Mucosa of stomach (tissue), 1 donor: ENCODE data around the gene CALCOCO1.

Source experiments
- H3K27me3 ChIP-seq: one replicate; pipeline ENCODE4 v1.7.0; 2013; ENCODE audit warnings: mild to moderate bottlenecking, low read length; ENCODE audit not compliant: control insufficient read depth, insufficient read depth
- H3K36me3 ChIP-seq: one replicate; pipeline ENCODE4 v1.7.0; 2013; ENCODE audit warnings: low read length; ENCODE audit not compliant: control insufficient read depth, insufficient read depth
- H3K4me1 ChIP-seq: one replicate; pipeline ENCODE4 v1.7.0; 2013; ENCODE audit warnings: mild to moderate bottlenecking, low read length; ENCODE audit not compliant: control insufficient read depth, insufficient read depth
- H3K4me3 ChIP-seq: one replicate; pipeline ENCODE4 v1.7.0; 2013; ENCODE audit warnings: low read length
- H3K9ac ChIP-seq: one replicate; pipeline ENCODE4 v1.7.0; 2013; ENCODE audit warnings: mild to moderate bottlenecking, low read length, moderate library complexity
- H3K9me3 ChIP-seq: one replicate; pipeline ENCODE4 v1.7.0; 2013; ENCODE audit warnings: mild to moderate bottlenecking, low read length, moderate library complexity; ENCODE audit not compliant: control insufficient read depth
- donor health status: Pancreatic carcinoma.

The CALCOCO1 gene

DNA sequence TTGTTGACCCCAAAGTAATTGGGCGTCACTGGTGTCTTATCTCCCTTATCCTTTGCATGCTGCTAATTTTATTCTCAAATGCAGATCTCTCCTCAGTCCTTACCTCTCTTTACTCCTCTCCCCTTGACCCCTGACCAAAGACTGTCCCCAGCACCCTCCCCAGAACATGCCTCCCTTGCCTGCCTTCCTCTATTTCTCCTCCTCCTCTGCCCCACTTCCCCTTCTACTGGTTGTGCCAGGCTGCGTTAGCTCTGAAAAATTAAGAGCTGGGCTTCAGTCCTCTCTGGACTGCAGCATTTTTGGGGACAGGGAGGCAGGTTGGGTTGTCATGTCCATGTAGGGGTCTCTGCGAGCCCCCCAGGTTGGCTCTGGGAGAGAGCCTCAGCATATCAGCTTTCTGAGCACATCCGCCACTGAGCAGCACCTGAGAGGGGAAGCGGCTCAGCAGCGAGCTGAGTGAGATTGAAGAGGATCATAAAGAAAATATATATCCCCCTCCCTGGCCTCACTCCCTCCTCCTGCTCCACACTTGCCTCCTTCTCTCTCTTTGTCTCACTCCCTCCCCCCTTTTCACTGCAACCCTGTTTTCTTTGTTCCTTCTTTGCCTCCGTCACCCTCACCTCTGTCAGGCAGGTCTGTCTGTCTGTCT, 31.0 kb upstream of the CALCOCO1 start:
- H3K27me3 ChIP-seq: peaks cover 81% of the 10 kb centered on the region
- no peaks in the 10 kb centered on the region for H3K9me3 ChIP-seq

DNA sequence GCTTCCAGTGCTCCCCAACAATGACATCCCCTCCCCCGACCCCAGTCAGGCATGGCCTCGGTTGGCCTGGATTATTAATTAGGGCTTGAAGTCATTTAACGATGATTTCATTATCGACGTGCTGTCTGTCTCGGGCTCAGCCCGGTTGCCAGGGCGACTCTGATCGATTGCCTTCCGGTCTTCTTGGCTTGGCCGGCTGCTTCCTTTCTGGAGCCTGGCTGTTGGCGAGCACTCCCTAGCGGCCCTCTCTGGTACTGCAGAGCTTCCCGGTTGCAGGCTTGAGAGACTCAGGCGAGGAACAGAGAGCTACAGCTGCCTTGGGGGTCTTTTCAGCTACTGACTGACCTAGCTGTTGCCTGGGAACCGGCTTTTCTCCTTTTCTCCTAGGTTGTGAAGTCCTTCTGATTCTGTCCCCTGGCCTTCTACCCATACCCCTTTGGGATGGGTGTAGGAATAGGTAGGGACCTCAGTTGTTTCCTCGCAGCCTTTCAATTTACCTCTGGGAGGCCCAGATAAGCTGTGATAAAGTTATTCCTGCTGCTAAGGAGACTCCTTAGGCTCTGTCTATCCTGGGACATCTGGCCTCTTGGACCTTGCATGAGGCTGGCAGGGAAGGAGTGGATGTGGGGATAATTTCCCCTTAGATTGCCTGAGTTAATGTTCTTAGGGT, 30.0 kb upstream of the CALCOCO1 start:
- Histone ChIP-seq H3K36me3 (no peaks in the 10 kb centered on the region), H3K4me1 (peaks cover 8% of the 10 kb centered on the region), H3K9ac (no peak overlapping the region), H3K27me3 (peaks cover 89% of the 10 kb centered on the region), H3K9me3 (no peaks in the 10 kb centered on the region), H3K4me3 (no peak overlapping the region)

More for the DNA sequence above, 31.0 kb upstream of the CALCOCO1 start:
- peaks cover 8% of the 10 kb centered on the region for H3K4me1 ChIP-seq
- no peaks in the 10 kb centered on the region for H3K36me3 ChIP-seq
- no peak overlapping the region for H3K9ac ChIP-seq
- no peak overlapping the region for H3K4me3 ChIP-seq

DNA sequence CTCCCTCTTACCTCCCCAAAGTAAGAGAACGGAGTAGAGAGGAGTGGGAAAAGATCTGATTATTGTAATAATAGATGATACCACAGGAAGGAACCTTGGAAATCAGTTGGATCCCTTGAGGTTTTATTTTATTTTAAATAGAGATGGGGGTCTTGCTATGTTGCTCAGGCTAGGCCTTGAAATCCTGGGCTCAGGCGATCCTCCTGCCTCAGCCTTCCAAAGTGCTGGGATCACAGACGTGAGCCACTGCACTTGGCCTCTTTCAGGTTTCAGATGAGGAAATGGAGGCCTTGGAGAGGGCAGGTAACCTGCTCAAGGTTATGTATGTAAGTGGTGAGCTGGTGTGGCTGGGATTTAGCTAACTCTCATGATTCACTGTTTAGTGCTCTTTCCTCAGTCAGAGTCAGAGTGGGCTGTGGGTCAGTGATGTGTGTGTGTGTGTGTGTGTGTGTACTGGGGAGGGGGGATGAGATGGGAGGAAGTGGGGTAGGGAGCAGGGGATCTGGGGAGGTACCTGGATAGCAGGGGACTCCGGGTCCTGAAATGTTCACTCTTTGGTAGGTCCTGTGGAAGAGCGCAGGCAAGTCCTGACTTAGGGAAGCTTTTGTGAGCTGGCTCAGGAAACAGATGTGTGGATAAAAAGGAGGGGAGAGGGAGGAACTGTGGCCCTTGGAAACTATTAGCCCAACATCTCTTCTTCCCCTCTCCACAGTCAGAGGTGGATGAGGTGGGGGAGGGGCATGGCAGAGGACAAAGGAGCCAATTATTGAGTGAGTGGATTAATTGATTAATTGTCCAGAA, 29.2 kb upstream of the CALCOCO1 start:
- Histone ChIP-seq H3K4me3 (no peak overlapping the region), H3K9ac (no peak overlapping the region), H3K36me3 (no peaks in the 10 kb centered on the region), H3K27me3 (peaks cover 97% of the 10 kb centered on the region), H3K9me3 (no peaks in the 10 kb centered on the region), H3K4me1 (peaks cover 8% of the 10 kb centered on the region)

DNA sequence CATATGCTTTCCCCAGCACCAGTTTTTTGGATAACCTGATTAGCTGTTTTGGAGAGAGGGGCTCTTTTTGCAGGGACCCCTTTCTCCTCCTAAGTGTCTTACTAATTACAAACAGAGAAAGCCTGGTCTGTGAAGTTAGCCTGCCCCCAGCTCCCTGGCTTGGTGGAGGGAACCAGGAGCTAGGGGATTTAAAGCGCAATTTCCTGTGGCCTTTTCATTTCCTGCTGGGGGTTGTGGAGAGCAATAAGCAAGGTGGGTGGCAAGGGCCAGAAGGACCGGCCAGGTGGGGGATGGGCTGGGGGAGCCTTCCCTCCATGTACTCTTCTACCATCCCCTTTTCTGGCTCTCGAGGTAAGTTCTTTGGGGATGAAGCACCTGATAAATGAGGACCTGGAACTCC, 28.6 kb upstream of the CALCOCO1 start:
- peaks cover 98% of the 10 kb centered on the region for H3K27me3 ChIP-seq
- H3K4me1 ChIP-seq: peaks cover 8% of the 10 kb centered on the region
- H3K9ac ChIP-seq: no peak overlapping the region
- H3K9me3 ChIP-seq: no peaks in the 10 kb centered on the region
- no peak overlapping the region for H3K4me3 ChIP-seq
- H3K36me3 ChIP-seq: no peaks in the 10 kb centered on the region

DNA sequence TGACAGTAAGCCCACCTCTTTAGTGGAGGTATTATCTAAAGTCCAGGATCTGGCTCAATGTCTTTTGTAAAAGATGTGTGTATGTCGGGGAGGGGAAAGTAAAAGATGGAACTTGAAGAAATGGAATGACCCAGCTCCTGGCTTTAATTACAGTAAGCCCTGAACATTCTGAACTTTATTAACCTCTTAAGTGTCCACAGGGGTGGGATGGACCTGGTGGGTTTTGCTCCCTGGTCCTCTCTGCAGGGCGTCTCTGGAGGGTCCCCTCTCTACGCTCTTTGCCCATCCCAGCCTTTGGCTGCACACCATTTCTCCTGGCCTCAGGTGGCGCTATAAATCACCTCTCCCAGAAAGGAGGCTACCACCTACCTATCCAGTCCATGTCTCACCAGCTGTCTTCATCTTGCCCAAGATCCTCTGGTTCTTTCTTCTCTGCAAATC, 28.2 kb upstream of the CALCOCO1 start:
- peaks cover 8% of the 10 kb centered on the region for H3K4me1 ChIP-seq
- peaks cover 98% of the 10 kb centered on the region for H3K27me3 ChIP-seq
- H3K36me3 ChIP-seq: no peaks in the 10 kb centered on the region
- no peak overlapping the region for H3K9ac ChIP-seq
- H3K4me3 ChIP-seq: no peak overlapping the region
- H3K9me3 ChIP-seq: no peaks in the 10 kb centered on the region

DNA sequence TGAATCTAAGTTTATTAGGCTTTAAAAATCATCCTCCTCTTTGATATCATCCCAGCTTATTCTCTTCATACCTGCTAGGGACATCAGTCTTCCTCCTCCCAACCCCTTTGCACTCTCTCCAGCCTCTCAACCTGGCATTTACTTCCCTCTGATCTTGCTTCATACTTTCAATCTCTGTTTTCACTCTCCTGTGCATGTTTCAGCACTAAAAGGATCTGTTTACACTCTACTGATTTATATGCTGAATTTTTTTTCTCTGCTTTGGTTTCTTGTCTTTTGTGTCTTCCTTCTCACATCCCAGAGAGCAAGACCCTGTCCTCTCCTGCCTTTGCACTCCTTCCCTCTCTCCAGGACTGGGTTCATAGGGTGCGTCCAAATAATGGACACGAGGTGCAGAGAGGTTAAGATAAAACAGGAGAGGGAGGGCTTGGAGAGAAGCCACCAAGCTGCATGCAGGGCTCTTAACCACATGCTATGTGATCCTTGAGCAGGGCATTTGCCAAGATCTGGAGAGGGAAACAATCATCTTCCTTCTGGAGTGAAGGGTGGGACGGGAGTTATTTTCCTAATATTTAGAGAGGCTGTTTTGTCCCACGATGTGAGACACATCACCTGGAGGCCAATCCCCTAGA, 27.5 kb upstream of the CALCOCO1 start:
- Histone ChIP-seq H3K36me3 (no peaks in the 10 kb centered on the region), H3K4me3 (no peak overlapping the region), H3K9me3 (no peaks in the 10 kb centered on the region), H3K27me3 (peaks cover 100% of the 10 kb centered on the region), H3K9ac (no peak overlapping the region), H3K4me1 (peaks cover 8% of the 10 kb centered on the region)

DNA sequence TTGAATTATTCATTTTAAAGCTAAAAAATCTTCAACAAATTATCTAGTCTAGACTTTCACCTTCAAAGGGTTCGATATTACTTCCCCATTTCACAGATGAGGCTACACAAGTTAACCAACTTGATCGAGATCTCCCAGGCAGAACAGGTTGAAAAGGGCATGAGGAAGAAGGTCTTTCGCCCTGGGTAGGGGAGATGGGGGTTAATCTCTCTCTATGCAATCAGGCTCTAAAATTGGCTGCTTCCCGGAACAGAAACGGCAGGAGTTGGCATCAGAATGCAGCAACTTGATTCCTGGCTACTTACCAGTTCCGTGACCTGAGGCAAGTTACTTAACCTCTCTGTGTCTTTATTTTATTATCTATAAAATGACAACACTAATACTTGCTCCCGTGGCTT, 26.9 kb upstream of the CALCOCO1 start:
- Histone ChIP-seq H3K9me3 (no peaks in the 10 kb centered on the region), H3K4me3 (no peak overlapping the region), H3K4me1 (peaks cover 8% of the 10 kb centered on the region), H3K36me3 (no peaks in the 10 kb centered on the region), H3K9ac (no peak overlapping the region), H3K27me3 (peaks cover 100% of the 10 kb centered on the region)

DNA sequence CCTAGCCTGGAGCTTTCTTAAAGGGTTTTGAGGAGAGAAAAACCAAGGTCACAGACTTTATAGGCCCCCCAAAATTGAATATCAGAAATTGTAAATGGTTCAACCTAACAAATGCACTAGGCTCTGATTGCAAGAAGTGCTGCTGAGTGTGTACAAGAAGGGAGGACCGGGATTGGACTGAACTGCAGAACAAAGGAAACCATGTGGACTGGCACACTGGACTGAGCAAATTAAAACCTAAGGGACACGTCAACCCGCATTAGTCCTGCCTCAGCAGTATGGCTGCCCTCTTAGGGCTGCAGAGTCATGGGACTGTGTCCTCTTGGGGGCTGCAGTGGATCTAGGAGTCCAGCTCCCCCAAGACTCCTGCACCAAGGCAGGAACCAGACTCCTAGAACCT, 25.4 kb upstream of the CALCOCO1 start:
- Histone ChIP-seq H3K4me3 (no peak overlapping the region), H3K4me1 (peaks cover 8% of the 10 kb centered on the region), H3K27me3 (peaks cover 100% of the 10 kb centered on the region), H3K9me3 (no peaks in the 10 kb centered on the region), H3K36me3 (no peaks in the 10 kb centered on the region), H3K9ac (no peak overlapping the region)

DNA sequence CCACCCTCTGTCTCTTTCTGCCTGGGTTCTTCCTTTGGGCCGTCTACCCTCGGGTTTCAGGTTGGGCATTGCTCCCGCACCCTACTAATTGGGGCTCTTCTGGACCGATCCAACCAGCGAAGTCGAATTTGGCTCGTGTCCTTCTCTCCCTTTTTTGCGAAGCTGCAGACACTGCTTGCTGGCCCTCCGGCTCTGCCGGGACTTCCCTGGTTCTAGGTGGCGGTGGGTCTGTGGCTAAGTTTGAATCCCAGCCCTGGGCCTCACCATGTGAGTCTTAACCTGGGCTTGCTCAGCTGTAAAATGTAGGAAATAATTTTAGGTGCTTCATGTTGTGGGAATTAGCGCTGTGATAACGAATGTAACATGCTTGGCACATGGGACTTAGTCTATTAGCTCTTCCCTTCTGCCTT, 24.9 kb upstream of the CALCOCO1 start:
- H3K27me3 ChIP-seq: peaks cover 100% of the 10 kb centered on the region

DNA sequence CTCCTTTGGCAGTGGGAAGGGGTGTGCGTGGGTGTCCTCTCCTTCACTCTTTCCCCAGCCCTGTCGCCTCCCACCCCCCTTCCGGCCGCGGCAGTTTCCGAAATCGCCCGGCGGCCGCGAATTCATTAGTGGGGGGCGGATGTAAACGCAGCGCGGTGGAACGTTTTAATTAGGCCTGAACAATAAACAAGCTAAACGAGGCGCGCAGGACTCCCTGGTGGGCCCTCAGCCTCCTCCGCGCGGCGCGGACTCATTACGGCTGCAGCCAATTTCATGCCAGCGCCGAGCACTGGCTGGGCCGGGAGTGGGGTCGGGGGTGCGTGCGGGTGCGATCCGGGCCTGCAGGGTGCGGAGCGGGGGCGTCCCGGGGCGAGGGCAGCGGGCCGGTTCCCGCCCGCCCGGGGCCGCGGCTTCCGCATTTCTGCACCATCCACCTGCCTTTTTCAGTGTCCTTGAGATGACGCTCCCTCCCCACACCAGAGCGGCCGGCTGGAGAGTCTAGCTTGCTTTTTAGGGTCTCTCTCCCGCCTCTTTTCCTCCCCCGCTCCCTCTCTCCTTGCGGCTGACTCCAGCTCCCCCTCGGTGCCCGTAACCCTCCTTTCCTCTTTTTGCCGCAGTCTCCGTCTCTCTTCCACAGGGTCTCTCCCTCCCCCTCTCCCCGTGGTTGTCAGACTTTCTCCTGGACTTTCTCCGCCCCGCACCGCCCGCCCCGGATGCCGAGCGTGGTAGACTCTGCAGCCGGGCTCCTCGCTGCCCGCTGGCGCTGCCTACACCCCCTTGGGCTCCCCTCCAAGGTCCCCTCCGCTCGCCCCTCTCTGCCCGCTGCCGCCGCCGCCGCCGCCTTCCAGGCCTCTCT, 24.3 kb upstream of the CALCOCO1 start, which contains the start of gene CISTR:
Gene CISTR (minus strand): TSS at position 644 of the 856 bp plus-strand sequence.
- no peak within 1 kb of the TSS for H3K9ac ChIP-seq
- peaks cover 99% of the 10 kb centered on the region for H3K27me3 ChIP-seq

More for the DNA sequence above, 24.9 kb upstream of the CALCOCO1 start:
- peaks cover 6% of the 10 kb centered on the region for H3K4me1 ChIP-seq
- H3K9me3 ChIP-seq: no peaks in the 10 kb centered on the region
- H3K4me3 ChIP-seq: no peak overlapping the region
- no peak overlapping the region for H3K9ac ChIP-seq
- H3K36me3 ChIP-seq: no peaks in the 10 kb centered on the region

DNA sequence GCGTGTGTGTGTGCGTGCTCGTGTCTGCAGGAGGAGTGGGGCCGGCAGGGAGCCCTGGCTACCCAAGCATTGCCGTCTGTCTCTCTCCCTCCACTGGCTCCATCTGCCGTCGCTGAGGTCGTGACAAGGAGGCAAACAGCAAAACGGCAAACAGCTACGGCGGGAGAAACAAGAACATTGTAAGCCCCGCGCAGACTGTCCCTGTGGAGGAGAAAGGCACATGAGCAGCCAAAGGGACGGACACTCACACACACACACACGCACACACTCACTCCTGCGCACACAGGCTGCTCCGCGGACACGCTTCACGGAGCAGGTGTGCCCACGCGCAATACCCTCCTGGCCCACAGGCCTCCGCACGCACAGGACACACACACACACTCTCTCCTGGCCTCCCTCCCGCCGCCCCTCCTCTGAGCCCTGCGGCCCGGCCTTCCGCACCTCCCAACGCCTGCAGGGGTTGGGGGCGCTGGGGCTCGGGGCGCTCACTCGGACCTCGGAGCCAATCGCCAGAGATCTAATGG, 23.6 kb upstream of the CALCOCO1 start:
- no peak overlapping the region for H3K4me3 ChIP-seq
- no peaks in the 10 kb centered on the region for H3K9me3 ChIP-seq
- H3K4me1 ChIP-seq: no peaks in the 10 kb centered on the region
- no peak overlapping the region for H3K9ac ChIP-seq
- peaks cover 99% of the 10 kb centered on the region for H3K27me3 ChIP-seq
- no peaks in the 10 kb centered on the region for H3K36me3 ChIP-seq

More for the DNA sequence above, 24.3 kb upstream of the CALCOCO1 start, which contains the start of gene CISTR:
- Histone ChIP-seq H3K4me1 (no peaks in the 10 kb centered on the region), H3K36me3 (no peaks in the 10 kb centered on the region), H3K9me3 (no peaks in the 10 kb centered on the region), H3K4me3 (no peak within 1 kb of the TSS)
